Left ventricle myocardium inferior (tissue), 1 donor: ENCODE measurements around the gene VPS26A. TPM values are rescaled to one million over a fixed set of nuclear protein-coding genes. Genes with fewer than 3 reads are reported as not detected.

Experiments
- DNase-seq: peaks from one replicate; pipeline ENCODE4 v3.0.0-alpha.2; 2020
- H3K27ac ChIP-seq: fragments of 200-600 bp; replicated peaks from 2 replicates; pipeline ENCODE4 v1.8.0; 2021
- H3K27me3 ChIP-seq: fragments of 200-600 bp; 2 replicates; pipeline ENCODE4 v1.8.0; 2021; ENCODE audit warnings: low read depth
- H3K36me3 ChIP-seq: fragments of 200-600 bp; 2 replicates; pipeline ENCODE4 v1.8.0; 2021
- H3K4me1 ChIP-seq: fragments of 200-600 bp; 2 replicates; pipeline ENCODE4 v1.8.0; 2021
- H3K4me3 ChIP-seq: fragments of 200-600 bp; 2 replicates; pipeline ENCODE4 v1.8.0; 2021; ENCODE audit warnings: mild to moderate bottlenecking, moderate library complexity
- H3K9me3 ChIP-seq: fragments of 200-600 bp; replicated peaks from 2 replicates; pipeline ENCODE4 v1.8.0; 2021
- CTCF ChIP-seq: fragments of 200-600 bp; IDR thresholded peaks from 2 replicates; pipeline ENCODE4 v1.8.0; 2021; ENCODE audit warnings: antibody characterized with exemption, mild to moderate bottlenecking, borderline replicate concordance
- intact Hi-C: fragments of 100-400 bp; cut with micrococcal nuclease; formaldehyde crosslinking; loops from one replicate; pipeline ENCODE4 v1.11.0; 2022
- total RNA-seq: library from RNA; stranded (reverse); fragmentation: NEBNext Ultra II Directional; extraction: Animal tissue kit (Norgen Biotek cat#: 25700); gene quantifications from one replicate; pipeline ENCODE4 v1.2.1, GENCODE V29; 2021
- donor health status: DM: no; HTN: yes; CAD: no; lungs with severe emphysema.

Gene VPS26A
- total RNA-seq, 1 donor from 2014 or later = 33.1 TPM

DNA sequence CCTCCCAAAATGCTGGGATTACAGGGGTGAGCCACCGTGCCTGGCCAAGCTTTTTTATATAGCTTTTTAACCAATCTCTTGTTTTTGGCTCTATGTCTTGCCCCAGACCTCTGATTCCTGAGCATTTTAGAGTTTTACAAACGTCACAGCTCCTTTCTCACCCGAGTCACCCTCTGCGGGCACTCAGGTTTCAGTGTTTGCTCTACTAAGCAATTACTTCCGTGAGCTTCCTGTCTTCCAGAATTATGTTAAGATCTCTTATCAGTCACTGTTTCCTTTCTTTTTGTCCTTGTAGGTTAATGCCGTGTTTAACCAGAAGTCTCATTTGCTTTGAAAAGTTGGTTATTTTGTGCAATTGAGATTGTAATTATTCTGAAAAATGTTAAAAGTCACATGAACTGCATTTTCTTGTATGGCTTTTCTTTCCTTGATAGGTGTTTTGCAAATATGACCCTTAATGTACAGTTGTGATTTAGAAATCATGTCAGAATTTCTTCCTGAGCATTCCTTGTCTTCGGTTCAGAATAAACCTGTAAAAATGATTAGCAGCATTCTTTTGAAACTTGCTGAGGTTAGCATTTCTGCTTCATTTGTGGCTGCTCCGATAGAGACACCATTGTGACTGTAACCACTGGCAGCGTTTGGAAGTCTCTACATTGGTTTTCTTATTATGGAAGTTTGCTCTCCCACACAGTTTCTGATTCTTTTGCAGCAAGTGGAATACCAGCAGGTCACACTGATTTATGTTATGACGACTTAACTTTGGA, 91.6 kb downstream of the VPS26A start:
- peaks cover 6% of the 10 kb centered on the region for H3K9me3 ChIP-seq
- no peak overlapping the region for H3K27ac ChIP-seq
- peaks cover 27% of the 10 kb centered on the region for H3K27me3 ChIP-seq
- DNase-seq = no peak
- intact Hi-C loops = no loop called here
- no peak overlapping the region for H3K4me3 ChIP-seq
- no peaks in the 10 kb centered on the region for H3K36me3 ChIP-seq
- TF ChIP-seq CTCF = no peak
- no peaks in the 10 kb centered on the region for H3K4me1 ChIP-seq

GRCh38 chr10:69216577-69217118, 92.7 kb downstream of the VPS26A start:
- DNase-seq = no peak
- no peak overlapping the region for H3K4me3 ChIP-seq
- no peaks in the 10 kb centered on the region for H3K4me1 ChIP-seq
- H3K9me3 ChIP-seq = peaks cover 6% of the 10 kb centered on the region
- H3K36me3 ChIP-seq = no peaks in the 10 kb centered on the region
- TF ChIP-seq CTCF = no peak
- intact Hi-C loops = no loop called here
- H3K27ac ChIP-seq = no peak overlapping the region
- peaks cover 27% of the 10 kb centered on the region for H3K27me3 ChIP-seq

- DNase-seq = no peak
- Histone ChIP-seq H3K4me1 (no peaks in the 10 kb centered on the region), H3K27ac (no peak overlapping the region), H3K9me3 (peaks cover 6% of the 10 kb centered on the region), H3K4me3 (no peak overlapping the region), H3K27me3 (peaks cover 27% of the 10 kb centered on the region), H3K36me3 (no peaks in the 10 kb centered on the region)
- TF ChIP-seq CTCF = no peak
- intact Hi-C loops = no loop called here
Observed at GRCh38 chr10:69217119-69217754, 93.3 kb downstream of the VPS26A start.

- H3K27me3 ChIP-seq = peaks cover 27% of the 10 kb centered on the region
- no peak overlapping the region for H3K4me3 ChIP-seq
- no peaks in the 10 kb centered on the region for H3K4me1 ChIP-seq
- intact Hi-C loops = no loop called here
- no peak for DNase-seq
- peaks cover 6% of the 10 kb centered on the region for H3K9me3 ChIP-seq
- no peaks in the 10 kb centered on the region for H3K36me3 ChIP-seq
- no peak for TF ChIP-seq CTCF
- no peak overlapping the region for H3K27ac ChIP-seq
Observed at GRCh38 chr10:69218831-69219230, 94.9 kb downstream of the VPS26A start.

GRCh38 chr10:69220041-69220451, 96.1 kb downstream of the VPS26A start, which contains the start of gene HKDC1:
TSS of gene HKDC1 (plus strand) at chr10:69220332. CDS start at chr10:69220436, 104 bp downstream.
- Histone ChIP-seq H3K4me1 (no peaks in the 10 kb centered on the region), H3K36me3 (no peaks in the 10 kb centered on the region), H3K27ac (no peak within 1 kb of the TSS), H3K9me3 (no peaks in the 10 kb centered on the region), H3K4me3 (no peak within 1 kb of the TSS), H3K27me3 (peaks cover 27% of the 10 kb centered on the region)
- TF ChIP-seq CTCF = no peak
- no peak for DNase-seq
- intact Hi-C loops = no loop called here
